MM.1S (cell line): ENCODE measurements around the gene RTN4.

Source experiments
- DNase-seq: peaks from one replicate; pipeline ENCODE4 v3.0.0-alpha.2; 2015
- H2AFZ ChIP-seq: fragments of 300-600 bp; sonication (generic); 2 replicates; pipeline ENCODE4 v1.6.0; 2016; ENCODE audit warnings: antibody characterized with exemption, low read length
- H3F3A ChIP-seq: fragments of 300-600 bp; sonication (generic); 2 replicates; pipeline ENCODE4 v1.6.1; 2016; ENCODE audit warnings: mild to moderate bottlenecking, antibody characterized with exemption, low read length, moderate library complexity, mixed read lengths; ENCODE audit not compliant: insufficient read depth
- H3K27ac ChIP-seq: fragments of 300-600 bp; sonication (generic); 2 replicates; pipeline ENCODE4 v1.5.1; 2016; ENCODE audit warnings: mild to moderate bottlenecking, low read length
- H3K27me3 ChIP-seq: fragments of 300-600 bp; sonication (generic); replicated peaks from 2 replicates; pipeline ENCODE4 v1.6.0; 2016; ENCODE audit warnings: low read length; ENCODE audit not compliant: insufficient read depth
- H3K36me3 ChIP-seq: fragments of 300-600 bp; sonication (generic); replicated peaks from 2 replicates; pipeline ENCODE4 v1.6.1; 2016; ENCODE audit warnings: mild to moderate bottlenecking, low read length, mixed read lengths; ENCODE audit not compliant: insufficient read depth
- H3K4me1 ChIP-seq: fragments of 300-600 bp; sonication (generic); 2 replicates; pipeline ENCODE4 v1.6.1; 2016; ENCODE audit warnings: low read length, mixed read lengths
- H3K4me2 ChIP-seq: fragments of 300-600 bp; sonication (generic); 2 replicates; pipeline ENCODE4 v1.6.0; 2016; ENCODE audit warnings: low read depth, low read length
- H3K4me3 ChIP-seq: fragments of 300-600 bp; sonication (generic); 2 replicates; pipeline ENCODE4 v1.5.1; 2016; ENCODE audit warnings: low read length, mixed read lengths
- H3K79me2 ChIP-seq: fragments of 300-600 bp; sonication (generic); 2 replicates; pipeline ENCODE4 v1.6.1; 2016; ENCODE audit warnings: mixed run types, low read length, mixed read lengths
- H3K9ac ChIP-seq: fragments of 300-600 bp; sonication (generic); 2 replicates; pipeline ENCODE4 v1.6.1; 2016; ENCODE audit warnings: low read length, mixed read lengths
- H3K9me2 ChIP-seq: fragments of 300-600 bp; sonication (generic); replicated peaks from 2 replicates; pipeline ENCODE4 v1.6.1; 2016; ENCODE audit warnings: mild to moderate bottlenecking, low read length, mixed read lengths; ENCODE audit not compliant: insufficient read depth
- H3K9me3 ChIP-seq: fragments of 300-600 bp; sonication (generic); replicated peaks from 2 replicates; pipeline ENCODE4 v1.6.1; 2016; ENCODE audit warnings: mild to moderate bottlenecking, low read length, mixed read lengths; ENCODE audit not compliant: insufficient read depth
- H4K20me1 ChIP-seq: fragments of 300-600 bp; sonication (generic); 2 replicates; pipeline ENCODE4 v1.6.1; 2016; ENCODE audit warnings: mild to moderate bottlenecking, low read length, moderate library complexity, mixed read lengths; ENCODE audit not compliant: insufficient read depth
- EZH2 ChIP-seq: fragments of 300-600 bp; sonication (generic); optimal IDR thresholded peaks from 2 replicates; pipeline ENCODE3; 2017; ENCODE audit warnings: low read depth, mild to moderate bottlenecking, antibody characterized with exemption, low read length, mixed read lengths
- EZH2phosphoT487 ChIP-seq: fragments of 300-600 bp; sonication (generic); IDR thresholded peaks from 2 replicates; pipeline ENCODE4 v1.6.1; 2018; ENCODE audit warnings: antibody characterized with exemption, low read length
- TF ChIP-seq, protein P1 (sequence below): fragments of 300-600 bp; sonication (generic); IDR thresholded peaks from 2 replicates; pipeline ENCODE4 v1.5.1; 2016; ENCODE audit warnings: antibody characterized with exemption, low read length, mixed read lengths

The RTN4 gene

DNA sequence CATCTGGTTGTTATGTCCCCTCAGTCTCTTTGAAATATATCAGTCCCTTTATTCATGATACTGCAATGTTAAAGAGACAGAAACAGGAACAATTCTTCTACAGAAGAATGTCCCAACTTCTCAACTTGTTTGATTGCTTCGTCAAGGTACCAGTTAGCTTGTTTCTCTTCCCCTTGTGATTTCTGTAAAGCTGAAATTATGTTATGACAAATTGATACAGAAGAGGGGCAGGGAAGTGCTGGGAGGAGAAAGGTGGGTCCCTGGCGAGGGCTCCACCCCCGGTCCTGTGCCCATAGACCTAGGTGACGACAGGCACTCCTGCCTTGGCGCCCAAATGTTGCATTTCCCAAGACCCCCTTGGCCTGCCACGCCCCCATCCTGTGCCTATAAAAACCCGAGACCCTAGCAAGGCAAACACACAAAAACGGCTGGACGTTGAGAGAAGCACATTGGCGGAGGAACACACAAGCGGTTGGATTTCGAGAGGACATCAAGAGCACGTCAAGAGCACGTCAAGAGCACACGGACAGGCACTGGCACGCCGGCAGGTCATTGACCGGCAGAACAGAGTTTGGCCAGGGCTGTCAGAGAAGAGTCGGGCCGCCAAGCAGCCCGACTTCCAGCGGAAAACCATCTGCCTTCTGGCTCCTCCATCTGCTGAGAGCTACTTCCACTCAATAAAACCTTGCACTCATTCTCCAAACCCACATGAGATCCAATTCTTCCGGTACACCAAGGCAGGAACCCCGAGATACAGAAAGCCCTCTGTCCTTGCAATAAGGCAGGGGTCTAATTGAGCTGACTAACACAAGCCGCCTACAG, 11.5 kb upstream of the RTN4 start:
- no peaks in the 10 kb centered on the region for H3K79me2 ChIP-seq
- no peak overlapping the region for H3K9ac ChIP-seq
- 0 out of 2 replicates have a peak, but pooled peaks cover 3% of the 10 kb centered on the region for H3F3A ChIP-seq
- H3K4me1 ChIP-seq = peaks cover 8% of the 10 kb centered on the region; the same call in 1 of the 2 replicates
- TF ChIP-seq, protein P1, sequence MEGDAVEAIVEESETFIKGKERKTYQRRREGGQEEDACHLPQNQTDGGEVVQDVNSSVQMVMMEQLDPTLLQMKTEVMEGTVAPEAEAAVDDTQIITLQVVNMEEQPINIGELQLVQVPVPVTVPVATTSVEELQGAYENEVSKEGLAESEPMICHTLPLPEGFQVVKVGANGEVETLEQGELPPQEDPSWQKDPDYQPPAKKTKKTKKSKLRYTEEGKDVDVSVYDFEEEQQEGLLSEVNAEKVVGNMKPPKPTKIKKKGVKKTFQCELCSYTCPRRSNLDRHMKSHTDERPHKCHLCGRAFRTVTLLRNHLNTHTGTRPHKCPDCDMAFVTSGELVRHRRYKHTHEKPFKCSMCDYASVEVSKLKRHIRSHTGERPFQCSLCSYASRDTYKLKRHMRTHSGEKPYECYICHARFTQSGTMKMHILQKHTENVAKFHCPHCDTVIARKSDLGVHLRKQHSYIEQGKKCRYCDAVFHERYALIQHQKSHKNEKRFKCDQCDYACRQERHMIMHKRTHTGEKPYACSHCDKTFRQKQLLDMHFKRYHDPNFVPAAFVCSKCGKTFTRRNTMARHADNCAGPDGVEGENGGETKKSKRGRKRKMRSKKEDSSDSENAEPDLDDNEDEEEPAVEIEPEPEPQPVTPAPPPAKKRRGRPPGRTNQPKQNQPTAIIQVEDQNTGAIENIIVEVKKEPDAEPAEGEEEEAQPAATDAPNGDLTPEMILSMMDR = no peak
- no peak for TF ChIP-seq EZH2
- no peaks in the 10 kb centered on the region for H4K20me1 ChIP-seq
- no peak overlapping the region for H3K27ac ChIP-seq
- no peaks in the 10 kb centered on the region for H3K27me3 ChIP-seq
- no peaks in the 10 kb centered on the region for H3K9me3 ChIP-seq
- no peak overlapping the region for H3K4me2 ChIP-seq
- no peak for DNase-seq
- no peaks in the 10 kb centered on the region for H3K9me2 ChIP-seq
- H3K36me3 ChIP-seq = no peaks in the 10 kb centered on the region
- H3K4me3 ChIP-seq = no peak overlapping the region
- H2AFZ ChIP-seq = no peak overlapping the region

GRCh38 chr2:55059793-55060192, 9.5 kb upstream of the RTN4 start:
- peaks cover 11% of the 10 kb centered on the region for H3K4me1 ChIP-seq
- H4K20me1 ChIP-seq = no peaks in the 10 kb centered on the region
- H3K9me2 ChIP-seq = no peaks in the 10 kb centered on the region
- no peaks in the 10 kb centered on the region for H3K27me3 ChIP-seq
- H3K79me2 ChIP-seq = no peaks in the 10 kb centered on the region
- H3K9ac ChIP-seq = no peak overlapping the region
- no peak overlapping the region for H3K27ac ChIP-seq
- no peaks in the 10 kb centered on the region for H3K36me3 ChIP-seq
- no peaks in the 10 kb centered on the region for H3K9me3 ChIP-seq
- no peak overlapping the region for H3K4me3 ChIP-seq
- TF ChIP-seq, protein P1 = no peak
- TF ChIP-seq EZH2 (no peak), EZH2phosphoT487 (no peak)
- H3K4me2 ChIP-seq = no peak overlapping the region
- no peak for DNase-seq
- peaks cover 7% of the 10 kb centered on the region; the same call in 1 of the 2 replicates for H3F3A ChIP-seq
- no peak overlapping the region for H2AFZ ChIP-seq

DNA sequence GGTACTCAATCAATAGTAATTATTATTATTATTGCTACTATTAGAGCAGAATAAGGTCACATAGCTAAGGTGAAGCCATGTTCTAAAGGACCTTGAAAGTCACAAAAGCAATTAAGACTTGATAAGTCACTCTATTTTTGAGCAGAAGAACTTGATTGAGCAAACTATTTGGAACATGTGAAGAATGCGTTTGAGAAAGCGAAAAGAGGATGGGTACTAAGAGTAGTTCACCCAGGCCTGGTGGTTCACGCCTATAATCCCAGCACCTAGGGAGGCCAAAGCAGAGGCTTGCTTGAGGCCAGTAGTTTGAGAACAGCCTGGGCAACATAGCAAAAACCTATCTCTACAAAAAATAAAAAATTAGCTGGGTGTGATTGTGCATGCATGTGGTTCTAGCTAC, 7.2 kb upstream of the RTN4 start:
- Histone ChIP-seq H3K9me3 (no peaks in the 10 kb centered on the region), H2AFZ (no peak overlapping the region), H4K20me1 (no peaks in the 10 kb centered on the region), H3K9me2 (no peaks in the 10 kb centered on the region), H3K79me2 (no peaks in the 10 kb centered on the region), H3K9ac (no peak overlapping the region), H3F3A (peaks cover 20% of the 10 kb centered on the region), H3K4me1 (peaks cover 9% of the 10 kb centered on the region), H3K27ac (no peak overlapping the region), H3K4me3 (no peak overlapping the region), H3K4me2 (no peak overlapping the region), H3K36me3 (no peaks in the 10 kb centered on the region), H3K27me3 (no peaks in the 10 kb centered on the region)
- TF ChIP-seq EZH2 (no peak), EZH2phosphoT487 (no peak)
- TF ChIP-seq, protein P1 = no peak
- no peak for DNase-seq
